ENCODE measurements around the gene SP8.

- TF ChIP-seq POLR2AphosphoS5 (IDR thresholded peaks at IDR 0.05; ENCODE audit: borderline replicate concordance, low read depth, low read length): no peak
- TF ChIP-seq EZH2 (IDR thresholded peaks at IDR 0.05): no peak
- no peak for TF ChIP-seq FOXP2 (optimal IDR thresholded peaks at IDR 0.05; ENCODE audit: control extremely low read depth, extremely low read length, insufficient read depth)
These were observed 42.3 kb upstream of the SP8 start for GRCh38 chr7:20828947-20829346.
